NCI-H748 treated with DMSO at 0.1 percent for 48 hours (cell line): ENCODE measurements around the gene SOX12.
"Not testable (repeated sequence)": the region's sequence is repeated elsewhere in the genome, so short reads cannot be mapped to it uniquely, and the experiment has no call there.

Source experiments
- DNase-seq: peaks from one replicate; lab custom pipeline; 2025; lab: John Stamatoyannopoulos, UW

Gene SOX12

DNA sequence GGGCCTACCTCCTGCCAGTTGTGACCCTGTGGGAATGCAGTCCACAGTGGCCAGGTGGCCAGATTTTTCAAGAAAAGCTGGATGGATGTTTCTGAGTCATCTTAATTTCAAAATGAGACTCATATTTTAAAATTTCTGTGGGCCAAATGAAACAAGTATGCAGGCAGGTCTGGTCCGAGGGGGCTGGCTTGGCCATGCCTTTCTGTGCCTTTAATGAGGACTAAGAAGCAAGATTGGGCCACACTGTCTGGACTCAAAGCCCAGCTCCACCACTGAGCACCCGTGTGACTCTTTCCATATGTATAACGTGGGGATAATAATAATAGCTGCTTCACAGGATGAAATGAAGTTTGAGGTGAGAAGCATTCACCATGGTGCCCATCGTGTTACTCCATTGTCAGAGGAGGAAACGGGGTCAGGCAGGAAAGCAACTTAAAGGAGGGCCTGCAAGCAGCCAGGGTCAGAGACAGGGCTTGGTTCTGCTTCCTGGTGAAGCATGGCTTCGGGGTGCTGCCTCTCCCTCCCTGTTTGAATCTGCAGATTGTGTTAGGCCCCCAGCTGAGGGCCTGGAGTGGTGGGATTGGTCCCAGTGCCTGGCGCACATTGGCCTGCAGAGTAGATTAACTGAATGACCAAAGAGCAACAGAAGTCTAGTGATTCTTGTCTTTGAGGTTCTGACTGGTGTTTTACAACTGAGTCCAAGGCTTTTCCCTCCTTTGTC is 3.8 kb downstream of the SOX12 start:
- DNase-seq, result no peak

DNA sequence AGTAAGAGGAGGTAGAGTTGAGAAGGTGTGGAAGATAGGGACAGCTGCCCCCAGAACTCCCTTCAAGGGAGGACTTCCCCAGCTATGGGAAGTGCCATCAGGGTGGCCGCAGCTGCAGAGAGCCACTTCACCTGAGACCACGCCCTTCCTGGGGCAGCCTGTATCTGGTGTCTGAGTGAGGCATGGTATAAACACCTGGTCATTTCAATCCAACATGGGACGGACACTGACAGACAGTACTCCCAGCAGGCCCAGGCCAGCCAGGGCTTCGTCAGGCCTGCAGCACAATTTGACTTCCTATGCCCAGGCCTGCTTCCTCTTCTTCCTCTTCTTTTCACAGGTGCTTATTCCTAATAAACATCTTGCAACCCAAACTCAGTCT is 4.5 kb downstream of the SOX12 start:
- peak; percentile 39 for DNase-seq

DNA sequence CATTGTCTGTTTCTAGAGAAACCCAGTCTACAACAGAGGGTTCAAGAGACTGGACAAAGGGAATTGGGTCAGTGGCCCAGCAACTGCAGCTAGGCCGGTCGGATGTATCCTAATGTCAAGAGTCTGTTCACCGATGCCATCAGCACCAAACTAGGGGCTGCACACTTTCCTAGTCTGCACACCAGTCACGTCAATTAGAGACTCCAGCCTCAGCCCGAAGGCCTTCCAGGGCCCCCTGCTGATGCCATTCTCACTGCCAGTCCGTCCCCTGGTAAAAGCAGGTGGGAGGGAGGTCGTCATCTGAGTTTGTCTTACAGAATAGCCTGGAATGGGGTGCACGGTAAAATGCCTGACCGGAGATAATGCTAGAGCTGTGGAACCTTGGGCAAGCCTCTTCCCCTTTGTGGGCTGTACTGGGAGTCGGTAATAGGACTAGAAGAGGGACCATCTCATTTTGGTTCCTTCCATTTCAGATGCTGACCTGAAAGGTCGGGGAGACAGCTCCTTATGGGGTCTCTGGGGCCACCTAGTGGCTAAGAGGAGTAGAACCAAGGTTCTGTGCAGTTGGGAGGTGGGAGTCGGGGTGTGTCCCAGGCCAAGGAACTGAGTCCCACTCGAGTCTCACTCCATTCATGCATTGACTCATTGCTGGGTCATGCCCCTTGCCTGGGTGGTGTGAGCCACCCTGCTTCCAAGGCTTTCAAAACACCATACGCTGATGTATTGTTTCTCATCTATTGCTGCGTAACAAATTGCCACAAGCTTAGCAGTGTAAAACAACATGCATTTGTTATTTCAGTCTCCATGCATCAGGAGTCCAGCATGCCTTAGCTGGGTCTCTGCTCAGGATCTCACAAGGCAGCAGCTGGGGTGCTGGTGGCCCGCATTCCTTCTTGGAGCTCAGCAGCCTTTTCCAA is 5.1 kb downstream of the SOX12 start:
- DNase-seq, result peak; percentile 47

DNA sequence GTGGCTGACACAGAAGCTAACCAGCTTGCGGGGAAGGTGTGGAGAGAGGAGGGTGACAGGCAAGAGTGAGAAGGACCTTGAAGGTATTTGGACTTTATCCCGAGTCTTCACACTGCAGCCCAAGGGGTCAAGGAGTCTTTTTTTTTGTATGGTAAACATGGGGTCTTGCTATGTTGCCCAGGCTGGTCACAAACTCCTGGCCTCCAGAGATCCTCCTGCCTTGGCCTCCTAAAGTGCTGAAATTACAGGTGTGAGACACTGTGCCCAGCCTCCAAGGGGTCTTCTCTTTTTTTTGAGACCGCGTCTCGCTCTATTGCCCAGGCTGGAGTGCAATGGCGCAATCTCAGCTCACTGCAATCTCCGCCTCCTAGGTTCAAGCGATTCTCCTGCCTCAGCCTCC is 9.2 kb downstream of the SOX12 start:
- DNase-seq, result no peak

DNA sequence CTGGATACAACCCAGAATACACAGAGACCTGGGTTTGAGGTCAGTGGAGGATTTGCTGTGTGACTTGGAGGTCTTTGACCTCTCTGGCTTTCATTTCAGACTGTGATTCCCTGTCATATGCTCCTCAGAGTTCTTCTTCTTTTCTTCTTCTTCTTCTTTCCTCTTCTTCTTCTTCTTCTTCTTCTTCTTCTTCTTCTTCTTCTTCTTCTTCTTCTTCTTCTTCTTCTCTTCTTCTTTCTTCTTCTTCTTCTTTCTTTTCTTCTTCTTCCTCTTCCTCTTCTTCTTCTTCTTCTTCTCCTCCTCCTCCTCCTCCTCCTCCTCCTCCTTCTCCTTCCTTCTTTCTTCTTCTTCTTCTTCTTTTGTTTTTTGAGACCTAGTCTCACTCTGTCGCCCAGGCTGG is 10.7 kb downstream of the SOX12 start:
- DNase-seq, result not testable (repeated sequence)

DNA sequence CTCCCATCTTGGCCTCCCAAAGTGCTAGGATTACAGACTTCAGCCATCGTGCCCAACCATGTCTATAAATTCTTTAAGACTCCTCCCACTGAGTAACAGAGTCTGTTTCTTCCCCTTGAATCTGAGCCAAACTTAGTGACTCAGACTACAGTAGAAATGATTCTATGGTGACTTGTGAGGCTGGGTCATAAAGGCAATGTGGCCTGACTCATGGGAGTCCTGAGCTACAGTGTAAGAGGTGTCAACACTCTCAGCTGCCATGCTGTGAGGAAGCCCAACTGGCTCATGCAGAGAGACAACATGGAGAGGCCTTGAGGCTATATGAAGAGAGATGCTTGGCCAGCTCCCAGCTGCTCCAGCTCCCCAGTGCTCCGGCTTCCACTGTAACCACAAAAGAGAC is 16.3 kb downstream of the SOX12 start:
- no peak for DNase-seq

DNA sequence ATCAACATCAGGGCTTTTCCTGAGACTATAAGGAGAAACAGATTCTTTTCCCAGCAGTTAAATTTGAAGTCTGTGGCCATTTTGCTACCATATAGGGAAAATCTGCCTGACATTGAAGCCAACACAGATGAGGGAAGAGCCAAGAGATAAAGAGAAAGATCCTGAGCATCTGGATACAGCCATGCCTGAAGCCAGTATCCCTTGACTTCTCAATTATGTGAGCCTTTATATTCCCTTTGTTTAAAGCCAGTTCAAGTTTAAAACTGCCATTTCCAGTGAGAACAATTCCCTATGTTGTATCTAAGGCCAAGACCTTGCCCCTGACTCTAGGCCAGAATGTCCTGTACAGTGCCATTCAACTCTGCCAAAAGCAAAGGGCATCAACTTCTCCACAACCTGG is 17.8 kb downstream of the SOX12 start:
- DNase-seq, result no peak

DNA sequence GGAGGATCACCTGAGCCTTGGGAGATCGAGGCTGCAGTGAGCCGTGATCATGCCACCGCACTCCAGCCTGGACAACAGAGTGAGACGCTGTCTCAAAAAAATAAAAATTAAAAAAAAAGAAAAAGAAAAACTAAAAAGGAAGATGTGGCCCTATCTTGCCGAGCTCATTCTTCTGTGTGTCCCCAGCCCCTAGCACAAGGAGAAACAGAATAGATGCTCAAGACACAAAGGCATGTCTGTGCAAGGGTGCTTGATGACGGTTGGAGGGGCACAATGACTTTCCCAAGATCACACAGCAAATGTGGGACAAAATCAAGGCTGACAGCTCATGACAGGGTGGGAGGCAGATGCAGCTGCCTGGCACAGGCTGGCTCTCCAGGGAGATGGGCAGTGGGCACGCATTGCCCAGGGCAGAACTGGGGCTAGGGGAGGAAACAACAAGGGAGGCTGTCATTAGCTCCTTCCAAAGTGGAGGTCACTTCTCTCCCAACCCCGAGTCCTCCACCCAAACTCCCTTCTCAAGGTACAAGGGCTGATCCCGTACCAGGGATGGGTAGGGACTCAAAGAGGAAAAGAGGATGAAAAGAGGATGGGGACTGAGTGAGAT is 20.8 kb downstream of the SOX12 start:
- no peak for DNase-seq

DNA sequence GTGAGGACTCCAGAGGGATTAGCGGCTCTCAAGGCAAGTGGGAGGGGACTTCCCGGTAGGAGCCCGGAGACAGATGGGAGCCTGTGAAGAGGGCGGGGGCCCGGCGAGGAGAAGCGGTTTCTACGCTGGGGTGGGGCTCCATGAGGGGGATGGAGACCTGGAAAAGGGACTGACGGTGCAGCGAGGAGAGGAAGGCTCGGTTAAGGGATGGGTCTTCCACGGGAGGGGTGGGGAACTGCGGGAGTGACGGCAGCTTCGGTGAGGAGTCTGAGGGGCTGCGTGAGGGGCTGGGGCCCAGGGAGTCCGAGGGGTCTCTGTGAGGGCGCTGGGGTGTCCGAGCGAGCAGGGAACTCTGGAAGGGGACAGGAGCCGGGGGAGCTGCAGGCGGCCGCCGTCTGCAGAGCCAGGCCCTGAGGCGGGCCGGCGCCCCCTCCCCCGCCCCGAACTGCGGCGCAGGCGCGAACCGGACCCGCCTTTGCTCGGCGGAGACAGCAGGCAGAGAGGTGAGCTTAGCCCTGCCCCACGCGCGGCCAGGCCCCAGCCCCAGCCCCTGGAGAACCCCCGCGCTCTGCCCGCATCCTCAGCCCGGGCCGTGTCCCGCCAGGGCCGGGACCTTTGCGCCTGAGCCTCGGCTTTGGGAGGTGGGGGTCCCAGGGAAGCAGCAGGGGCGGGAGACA is 21.4 kb downstream of the SOX12 start, which contains the start of gene NRSN2:
NRSN2 (plus strand) TSS at position 472 of the 677 bp plus-strand sequence. CDS start 2,533 bp downstream, outside the sequence.
- peak; percentile 66 for DNase-seq

DNA sequence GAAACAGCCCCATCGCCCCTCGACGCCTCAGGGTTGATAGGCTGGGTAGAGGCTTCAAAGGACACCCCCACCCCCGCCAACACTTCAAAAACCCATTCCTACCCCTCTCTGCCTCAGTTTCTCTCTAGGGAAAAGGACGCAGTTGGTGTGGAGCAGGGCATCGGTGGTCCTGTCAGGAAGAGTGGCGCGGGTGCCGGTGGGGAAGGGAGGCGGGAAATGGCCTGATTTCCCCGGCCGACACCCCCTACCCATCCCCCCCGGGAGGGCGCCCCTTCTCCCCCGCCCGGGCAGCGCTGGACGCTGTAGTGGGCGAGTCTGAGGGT is 21.9 kb downstream of the SOX12 start:
- no peak for DNase-seq

DNA sequence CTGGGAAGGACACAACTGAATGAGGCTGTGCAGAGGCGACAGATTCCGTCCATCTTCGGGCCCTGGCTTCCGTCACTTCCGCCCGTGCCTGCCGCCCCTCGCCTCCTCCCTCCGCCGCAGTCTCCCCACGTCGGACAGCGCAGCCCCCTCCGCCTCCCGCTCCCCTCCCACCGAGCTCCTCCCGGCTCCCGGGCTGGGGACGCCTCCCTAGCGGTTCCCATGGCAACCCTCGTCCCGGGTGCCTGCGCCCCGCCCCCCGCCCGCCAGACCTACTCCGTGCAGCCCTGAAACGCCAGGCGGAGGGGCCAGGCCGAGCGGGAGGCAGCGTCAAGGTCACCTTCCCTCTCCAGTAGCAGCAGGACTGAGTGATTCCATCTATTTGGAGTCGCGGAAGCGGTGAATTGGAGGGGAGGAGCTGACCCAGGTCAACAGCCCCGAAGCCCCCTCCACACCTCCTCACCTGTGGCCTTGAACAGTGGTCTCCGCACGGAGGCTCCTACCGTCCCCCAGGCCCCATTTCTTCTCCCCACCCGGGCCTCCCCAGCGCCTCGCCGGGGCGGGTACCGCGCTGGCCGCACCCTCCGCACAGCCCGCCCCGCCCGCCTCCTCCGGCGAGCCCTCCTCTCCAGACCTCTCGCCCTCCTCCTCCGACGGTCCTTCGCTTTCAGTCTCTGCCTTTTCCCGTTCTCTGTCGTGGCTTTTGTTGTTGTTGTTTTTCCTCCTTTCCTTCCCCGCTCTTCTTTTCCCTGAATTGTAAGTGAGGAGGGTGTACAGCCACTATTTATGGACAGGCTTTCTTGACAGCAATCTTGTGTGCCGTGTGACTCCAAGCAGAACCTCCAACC is 22.5 kb downstream of the SOX12 start:
- peak; percentile 97 for DNase-seq

DNA sequence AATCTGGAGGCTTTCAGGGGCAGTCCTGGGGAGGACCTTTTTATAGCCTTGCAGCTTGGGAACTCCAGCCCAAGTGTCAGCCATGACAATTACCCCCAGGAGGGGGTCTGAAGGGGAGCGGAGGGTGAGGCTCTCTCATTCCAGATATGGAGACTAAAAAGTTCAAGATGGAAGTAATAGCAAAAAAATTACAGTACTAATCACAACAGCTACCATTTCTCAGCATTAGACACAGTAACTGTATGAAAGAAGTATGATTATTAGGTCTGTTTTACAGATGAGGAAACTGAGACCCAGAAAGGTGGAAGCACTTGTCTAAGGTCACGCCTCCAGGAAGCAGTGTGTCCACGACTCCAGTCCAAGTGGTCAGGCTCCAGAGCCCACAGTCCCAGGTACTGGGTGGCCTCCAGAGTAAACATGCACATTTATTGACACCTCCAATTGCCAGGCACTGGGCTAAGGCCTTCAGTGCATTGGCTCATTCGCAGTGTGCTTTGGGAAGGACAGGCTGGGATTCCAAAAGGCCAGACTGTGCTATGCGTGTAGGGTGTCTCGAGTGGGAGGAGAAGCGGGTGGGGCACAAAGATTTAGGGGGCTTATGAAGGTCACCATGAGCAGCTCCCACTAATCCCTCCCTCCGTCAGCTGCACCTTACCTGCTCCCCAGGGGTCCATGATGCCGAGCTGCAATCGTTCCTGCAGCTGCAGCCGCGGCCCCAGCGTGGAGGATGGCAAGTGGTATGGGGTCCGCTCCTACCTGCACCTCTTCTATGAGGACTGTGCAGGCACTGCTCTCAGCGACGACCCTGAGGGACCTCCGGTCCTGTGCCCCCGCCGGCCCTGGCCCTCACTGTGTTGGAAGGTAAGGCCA is 23.9 kb downstream of the SOX12 start:
- DNase-seq, result no peak

DNA sequence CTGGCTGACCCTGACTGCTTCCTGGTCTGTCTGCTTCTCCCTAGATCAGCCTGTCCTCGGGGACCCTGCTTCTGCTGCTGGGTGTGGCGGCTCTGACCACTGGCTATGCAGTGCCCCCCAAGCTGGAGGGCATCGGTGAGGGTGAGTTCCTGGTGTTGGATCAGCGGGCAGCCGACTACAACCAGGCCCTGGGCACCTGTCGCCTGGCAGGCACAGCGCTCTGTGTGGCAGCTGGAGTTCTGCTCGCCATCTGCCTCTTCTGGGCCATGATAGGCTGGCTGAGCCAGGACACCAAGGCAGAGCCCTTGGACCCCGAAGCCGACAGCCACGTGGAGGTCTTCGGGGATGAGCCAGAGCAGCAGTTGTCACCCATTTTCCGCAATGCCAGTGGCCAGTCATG is 27.8 kb downstream of the SOX12 start:
- no peak for DNase-seq

DNA sequence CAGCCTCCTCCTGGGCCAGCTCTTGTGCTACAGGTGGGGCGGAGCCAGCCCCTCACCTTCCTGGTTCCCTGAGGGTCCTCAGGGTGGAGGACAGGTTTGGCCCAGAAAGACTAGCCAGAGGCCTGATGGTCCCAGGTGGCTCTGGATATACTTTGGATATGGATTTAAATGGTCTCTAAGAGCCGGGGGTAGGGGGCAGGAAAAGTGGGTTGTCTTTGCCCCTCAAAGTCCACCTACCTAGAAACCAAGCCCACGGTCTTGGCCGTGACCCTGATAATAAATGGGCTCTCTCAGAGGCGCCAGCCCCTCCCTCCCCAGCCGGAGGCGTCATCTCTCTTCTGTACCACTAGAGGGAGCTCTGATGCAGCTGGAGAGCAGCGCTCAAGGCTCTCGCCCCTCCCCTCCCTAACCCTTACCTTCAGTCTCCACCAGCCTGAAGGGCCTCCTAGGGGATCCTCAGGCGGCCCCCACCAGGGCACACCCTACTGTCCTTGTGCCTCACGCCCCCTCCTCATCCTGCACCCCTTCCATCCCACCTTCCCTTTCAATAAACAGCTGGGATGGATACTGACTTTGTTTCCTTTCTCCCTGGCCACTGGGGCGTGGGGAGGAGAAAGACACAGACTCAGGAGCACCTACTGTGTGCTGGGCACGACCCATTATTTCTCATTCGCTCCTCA is 29.1 kb downstream of the SOX12 start:
- DNase-seq, result peak; percentile 80

DNA sequence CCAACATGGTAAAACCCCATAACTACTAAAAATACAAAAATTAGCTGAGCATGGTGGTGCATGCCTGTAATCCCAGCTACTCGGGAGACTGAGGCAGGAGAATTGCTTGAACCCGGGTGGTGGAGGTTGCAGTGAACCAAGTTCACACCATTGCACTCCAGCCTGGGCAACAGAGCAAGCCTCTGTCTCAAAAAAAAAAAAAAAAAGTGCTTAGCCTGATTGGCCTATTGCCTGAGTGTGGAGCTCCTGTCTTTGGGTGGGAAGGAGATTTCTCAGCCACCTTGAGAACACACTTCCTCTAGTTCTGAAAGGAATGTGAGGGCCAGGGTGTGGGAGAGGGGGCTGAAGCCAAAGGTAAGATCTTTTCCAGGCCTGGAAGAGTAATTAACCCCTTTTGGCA is 30.8 kb downstream of the SOX12 start:
- DNase-seq, result not testable (repeated sequence)

DNA sequence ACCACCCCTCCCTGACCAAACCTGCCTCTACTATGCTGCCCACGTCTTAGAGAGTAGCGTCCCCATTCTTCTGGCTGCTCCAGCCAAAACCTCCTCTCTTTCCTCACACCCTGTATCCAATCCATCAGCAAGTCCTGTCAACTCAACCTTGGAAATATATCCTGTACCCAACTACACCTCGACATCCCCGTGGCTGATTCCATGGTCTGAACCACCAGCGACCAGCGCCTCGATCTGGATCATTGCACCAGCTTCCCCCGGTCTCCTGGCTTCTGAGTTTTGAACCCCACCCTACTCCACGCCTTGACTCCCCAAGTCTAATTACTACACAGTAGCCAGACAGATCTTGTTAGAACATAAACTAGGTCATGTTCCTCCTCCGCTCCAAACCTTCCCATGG is 31.4 kb downstream of the SOX12 start:
- DNase-seq, result no peak

DNA sequence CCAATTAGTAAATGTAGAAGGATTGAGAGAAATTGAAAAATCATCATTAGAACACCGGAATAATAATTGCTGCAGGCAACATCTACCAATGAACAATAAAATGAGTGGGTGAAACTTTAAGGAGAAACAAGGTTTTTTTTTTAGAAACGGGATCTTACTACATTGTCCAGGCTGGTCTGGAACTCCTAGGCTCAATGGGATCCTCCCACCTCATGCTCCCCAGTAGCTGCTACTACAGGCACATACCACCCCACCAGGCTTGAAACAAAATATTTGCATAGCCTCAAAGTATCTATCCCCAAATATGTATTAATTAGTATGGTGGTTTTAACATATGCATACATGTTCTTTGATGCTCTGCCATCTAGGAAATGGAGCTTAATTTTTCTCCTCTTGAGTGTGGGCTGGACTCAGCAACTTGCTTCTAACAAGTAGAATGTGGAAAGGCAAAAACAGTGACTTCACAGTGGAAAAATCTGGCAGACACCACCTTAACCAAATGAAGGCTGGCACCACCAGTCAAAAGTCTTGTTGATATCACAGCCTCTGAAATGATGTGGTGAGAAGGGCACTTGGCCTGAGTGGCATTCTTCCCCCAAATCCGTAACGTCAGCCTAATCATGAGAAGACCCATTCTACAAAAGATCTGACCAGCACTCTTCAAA is 33.7 kb downstream of the SOX12 start:
- DNase-seq, result no peak

DNA sequence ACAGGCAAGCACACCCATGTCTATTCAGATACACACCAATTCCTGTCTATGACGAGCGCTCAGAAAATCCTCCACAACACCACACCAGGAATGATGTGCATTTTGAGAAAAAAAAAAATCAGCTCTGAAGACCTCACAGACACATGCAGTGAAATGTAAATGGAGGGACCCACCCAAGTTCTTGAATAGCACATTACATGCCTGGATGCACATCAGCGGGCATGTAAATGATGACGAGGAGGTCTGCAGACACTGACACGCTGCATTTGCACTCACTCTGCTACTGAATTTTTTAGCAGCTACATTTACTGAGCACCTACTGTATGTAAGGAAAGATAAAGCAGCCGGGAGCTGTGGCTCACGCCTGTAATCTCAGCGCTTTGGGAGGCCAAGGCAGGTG is 36.2 kb downstream of the SOX12 start:
- DNase-seq, result no peak
